Muscle of leg (tissue), 11 donors: Measurements from ENCODE around the gene RSKR. TPM values are rescaled to one million over a fixed set of nuclear protein-coding genes. Genes with fewer than 3 reads are reported as not detected.
A peak's percentile ranks its signal among the peaks of the same experiment; 100 is the strongest.

Experiments
- DNase-seq: peaks from one replicate; pipeline ENCODE4 v3.0.0; 2013
- H3K27ac ChIP-seq: one replicate; pipeline ENCODE4 v1.5.1; 2013; ENCODE audit warnings: mild to moderate bottlenecking, low read length, control low read depth
- H3K27me3 ChIP-seq: one replicate; pipeline ENCODE4 v1.6.1; 2013; ENCODE audit warnings: low read length; ENCODE audit not compliant: control insufficient read depth, insufficient read depth
- H3K36me3 ChIP-seq: one replicate; pipeline ENCODE4 v1.6.1; 2013; ENCODE audit warnings: low read length; ENCODE audit not compliant: control insufficient read depth, insufficient read depth
- H3K4me1 ChIP-seq: one replicate; pipeline ENCODE4 v1.6.1; 2013; ENCODE audit warnings: low read length; ENCODE audit not compliant: control insufficient read depth, insufficient read depth
- H3K4me3 ChIP-seq: one replicate; pipeline ENCODE4 v1.5.1; 2013; ENCODE audit warnings: low read length, control low read depth
- H3K9me3 ChIP-seq: replicated peaks from 2 replicates; pipeline ENCODE4 v1.6.1; 2013; ENCODE audit warnings: low read depth, low read length; ENCODE audit not compliant: control insufficient read depth
- WGBS: methylation state at CpG from one replicate; pipeline ENCODE4 v1.1.5; 2013; ENCODE audit warnings: missing lambda C conversion rate; ENCODE audit not compliant: insufficient coverage; 5-methylcytosine and 5-hydroxymethylcytosine counted together
- polyA plus RNA-seq, 8 donors: library from polyadenylated mRNA; unstranded; fragments of 120-200 nt; gene quantifications; one replicate each; pipeline versions ENCODE4 v1.2.1 to v1.2.3, GENCODE V29; 2013; ENCODE audit warnings: inconsistent platforms in 1 of 8, low replicate concordance in 1 of 8; ENCODE audit not compliant: insufficient read length in 8 of 8, insufficient read depth in 1 of 8
- total RNA-seq: library from RNA; stranded (reverse); fragments of 120-200 nt; gene quantifications from one replicate; pipeline ENCODE4 v1.2.4, GENCODE V29; 2013

Gene RSKR
- total and polyA plus RNA-seq, 9 donors = 6.6 to 22.8 (median 13.2) TPM

GRCh38 chr17:28573040-28573380 lies 41.0 kb downstream of the RSKR start:
- no peak for DNase-seq
- Histone ChIP-seq H3K4me1 (peaks cover 19% of the 10 kb centered on the region), H3K27me3 (no peaks in the 10 kb centered on the region), H3K27ac (no peak overlapping the region), H3K36me3 (peaks cover 6% of the 10 kb centered on the region), H3K4me3 (no peak overlapping the region), H3K9me3 (no peaks in the 10 kb centered on the region)

DNA sequence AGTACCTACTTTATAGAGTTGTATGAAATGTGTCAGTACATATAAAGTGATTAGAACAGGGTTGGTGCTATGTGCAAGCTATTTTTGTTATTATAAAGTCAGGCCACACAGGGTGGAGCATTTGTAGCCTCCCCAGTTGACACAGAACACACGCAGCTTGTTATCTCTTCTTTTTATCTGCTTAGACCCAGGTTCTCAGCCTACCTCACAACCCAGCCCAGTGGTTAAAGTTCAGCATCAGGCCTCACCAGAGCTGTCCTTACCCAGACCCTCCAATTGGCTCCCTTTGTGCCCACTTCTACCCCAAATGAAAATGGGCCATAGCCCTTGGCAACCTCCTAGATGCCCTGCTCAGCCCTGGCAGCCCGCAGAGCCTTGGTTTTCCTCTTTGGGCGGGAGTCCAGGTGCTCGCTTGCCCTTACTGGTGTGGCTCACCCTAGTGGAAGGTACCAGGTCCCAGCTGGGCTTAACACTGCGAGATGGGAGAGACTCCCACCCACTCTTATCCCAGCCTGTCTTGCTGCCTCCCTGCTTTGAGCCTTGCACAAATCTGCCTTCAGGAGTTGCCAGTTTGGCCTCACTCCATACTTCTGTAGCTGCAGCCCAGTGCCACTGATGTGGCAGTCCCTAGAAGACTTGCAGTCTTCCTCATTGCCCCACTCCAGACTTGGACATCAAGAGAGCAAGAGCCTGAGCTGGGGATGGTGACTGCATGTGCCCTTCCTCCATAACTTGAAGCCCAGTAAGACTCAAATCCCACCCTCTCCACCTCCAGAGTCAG lies 41.5 kb downstream of the RSKR start:
- Histone ChIP-seq H3K27ac (no peak overlapping the region), H3K9me3 (no peaks in the 10 kb centered on the region), H3K4me1 (peaks cover 19% of the 10 kb centered on the region), H3K27me3 (no peaks in the 10 kb centered on the region), H3K36me3 (peaks cover under 1% of the 10 kb centered on the region), H3K4me3 (no peak overlapping the region)
- DNase-seq = no peak
- 79% methylated on average over 5 of the region's 5 CpGs for WGBS

GRCh38 chr17:28571361-28572122 lies 42.4 kb downstream of the RSKR start, which contains the start of gene PIGS:
PIGS (minus strand) TSS chr17:28571524; CDS start chr17:28571496, 28 bp downstream.
- DNase-seq = peak; percentile 96
- WGBS = 0% methylated on average over 37 of the region's 49 CpGs
- peak within 1 kb of the TSS; percentile 97 for H3K4me3 ChIP-seq
- H3K36me3 ChIP-seq = no peaks in the 10 kb centered on the region
- no peaks in the 10 kb centered on the region for H3K27me3 ChIP-seq
- no peaks in the 10 kb centered on the region for H3K9me3 ChIP-seq
- H3K4me1 ChIP-seq = peaks cover 13% of the 10 kb centered on the region
- H3K27ac ChIP-seq = peak within 1 kb of the TSS; percentile 67

- Histone ChIP-seq H3K4me1 (peaks cover 13% of the 10 kb centered on the region), H3K27ac (peak overlapping the region; percentile 67), H3K9me3 (no peaks in the 10 kb centered on the region), H3K36me3 (no peaks in the 10 kb centered on the region), H3K27me3 (no peaks in the 10 kb centered on the region), H3K4me3 (peak overlapping the region; percentile 97)
- under 1% methylated on average over 38 of the region's 39 CpGs for WGBS
- no peak for DNase-seq
Observed at GRCh38 chr17:28570716-28571360, 43.1 kb downstream of the RSKR start.

- no peak overlapping the region for H3K4me3 ChIP-seq
- no peak for DNase-seq
- no peaks in the 10 kb centered on the region for H3K36me3 ChIP-seq
- no peaks in the 10 kb centered on the region for H3K9me3 ChIP-seq
- WGBS = no CpG with 5 or more reads among the region's 1 CpG
- H3K27ac ChIP-seq = no peak overlapping the region
- H3K27me3 ChIP-seq = no peaks in the 10 kb centered on the region
- H3K4me1 ChIP-seq = peaks cover 13% of the 10 kb centered on the region
Observed at GRCh38 chr17:28569446-28569845, 44.5 kb downstream of the RSKR start.

- H3K36me3 ChIP-seq = peaks cover 11% of the 10 kb centered on the region
- DNase-seq = no peak
- no peak overlapping the region for H3K4me3 ChIP-seq
- peaks cover 19% of the 10 kb centered on the region for H3K4me1 ChIP-seq
- 87% methylated on average over 3 of the region's 3 CpGs for WGBS
- no peaks in the 10 kb centered on the region for H3K9me3 ChIP-seq
- H3K27me3 ChIP-seq = no peaks in the 10 kb centered on the region
- no peak overlapping the region for H3K27ac ChIP-seq
Observed at GRCh38 chr17:28567604-28568003, 46.4 kb downstream of the RSKR start.

DNA sequence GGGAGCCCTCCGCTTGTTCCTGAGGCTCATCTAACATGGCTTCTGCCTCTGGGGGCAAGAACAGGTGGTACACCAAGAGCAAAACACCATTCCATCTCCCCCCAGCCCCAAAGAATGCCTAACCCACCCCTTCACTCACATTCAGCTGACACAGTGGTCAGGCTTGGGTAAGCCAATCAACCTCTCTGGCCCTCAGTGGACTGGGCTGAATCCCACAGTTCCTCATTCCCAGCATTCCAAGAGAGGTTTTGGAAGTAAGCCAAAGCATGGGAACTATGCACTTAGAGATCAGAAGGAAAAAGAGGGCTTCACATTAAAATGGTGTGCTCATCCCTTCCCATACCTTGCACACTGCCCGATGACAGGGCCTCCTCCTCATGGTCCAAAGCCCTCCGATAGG lies 50.5 kb downstream of the RSKR start:
- no peaks in the 10 kb centered on the region for H3K9me3 ChIP-seq
- peaks cover 7% of the 10 kb centered on the region for H3K4me1 ChIP-seq
- H3K27me3 ChIP-seq = no peaks in the 10 kb centered on the region
- peaks cover 22% of the 10 kb centered on the region for H3K36me3 ChIP-seq
- H3K4me3 ChIP-seq = no peak overlapping the region
- WGBS = no CpG with 5 or more reads among the region's 3 CpGs
- no peak overlapping the region for H3K27ac ChIP-seq
- no peak for DNase-seq

Other genes with a start within 250 kb of the RSKR start
- gene SEBOX, start 249.0 kb downstream of the RSKR start, total RNA-seq = not detected
- not detected for gene SEBOX, start 249.0 kb downstream of the RSKR start, polyA plus RNA-seq
- 0.58 TPM for gene VTN, start 243.9 kb downstream of the RSKR start, total RNA-seq
- gene VTN, start 243.9 kb downstream of the RSKR start, polyA plus RNA-seq = 1 to 10 TPM in 3 of 8 donors, under 1 TPM in 5; 0.21 to 6.5 (median 0.36) TPM
- 3.3 TPM for gene SARM1, start 242.5 kb downstream of the RSKR start, total RNA-seq
- 1 to 10 TPM; 4.8 to 7.3 (median 5.8) TPM for gene SARM1, start 242.5 kb downstream of the RSKR start, polyA plus RNA-seq
- gene SLC46A1, start 208.0 kb downstream of the RSKR start, total RNA-seq = 8.2 TPM
- 1 to 10 TPM; 5.8 to 9.0 (median 8.0) TPM for gene SLC46A1, start 208.0 kb downstream of the RSKR start, polyA plus RNA-seq
- gene SLC13A2, start 140.5 kb downstream of the RSKR start, total RNA-seq = not detected
- under 1 TPM in 2 of 8 donors, not detected in 6; 0.09 to 0.12 TPM for gene SLC13A2, start 140.5 kb downstream of the RSKR start, polyA plus RNA-seq
- gene FOXN1, start 107.8 kb downstream of the RSKR start, total RNA-seq = not detected
- 1 to 10 TPM in 1 of 8 donors, under 1 TPM in 2, not detected in 5; 0.04 to 2.1 (median 0.07) TPM for gene FOXN1, start 107.8 kb downstream of the RSKR start, polyA plus RNA-seq
- gene UNC119, start 61.6 kb downstream of the RSKR start, total RNA-seq = 17.6 TPM
- 10 to 100 TPM; 15.6 to 20.7 (median 17.8) TPM for gene UNC119, start 61.6 kb downstream of the RSKR start, polyA plus RNA-seq
- 29.4 TPM for gene PIGS, start 42.7 kb downstream of the RSKR start, total RNA-seq
- gene PIGS, start 42.7 kb downstream of the RSKR start, polyA plus RNA-seq = 10 to 100 TPM; 36.9 to 57.3 (median 45.9) TPM
- gene ALDOC, start 37.3 kb downstream of the RSKR start, total RNA-seq = 2.7 TPM
- gene ALDOC, start 37.3 kb downstream of the RSKR start, polyA plus RNA-seq = 1 to 10 TPM; 1.7 to 4.4 (median 2.5) TPM
- gene SPAG5, start 15.2 kb downstream of the RSKR start, total RNA-seq = 16.1 TPM
- 10 to 100 TPM; 25.5 to 42.0 (median 31.4) TPM for gene SPAG5, start 15.2 kb downstream of the RSKR start, polyA plus RNA-seq
- 52.9 TPM for gene BLTP2, start 31.0 kb upstream of the RSKR start, total RNA-seq
- 10 to 100 TPM; 46.4 to 65.5 (median 51.5) TPM for gene BLTP2, start 31.0 kb upstream of the RSKR start, polyA plus RNA-seq
- 46.1 TPM for gene SDF2, start 47.7 kb upstream of the RSKR start, total RNA-seq
- gene SDF2, start 47.7 kb upstream of the RSKR start, polyA plus RNA-seq = 10 to 100 TPM; 35.5 to 50.4 (median 40.2) TPM
- 28.1 TPM for gene SUPT6H, start 48.0 kb upstream of the RSKR start, total RNA-seq
- 10 to 100 TPM; 34.6 to 53.3 (median 44.2) TPM for gene SUPT6H, start 48.0 kb upstream of the RSKR start, polyA plus RNA-seq
- 0.80 TPM for gene PROCA1, start 97.7 kb upstream of the RSKR start, total RNA-seq
- 1 to 10 TPM; 3.0 to 5.5 (median 3.2) TPM for gene PROCA1, start 97.7 kb upstream of the RSKR start, polyA plus RNA-seq
- gene RAB34, start 103.7 kb upstream of the RSKR start, total RNA-seq = 86.4 TPM
- gene RAB34, start 103.7 kb upstream of the RSKR start, polyA plus RNA-seq = 100 to 1,000 TPM in 2 of 8 donors, 10 to 100 TPM in 6; 67.9 to 106 (median 82.0) TPM
- 2,275 TPM for gene RPL23A, start 105.8 kb upstream of the RSKR start, total RNA-seq
- gene RPL23A, start 105.8 kb upstream of the RSKR start, polyA plus RNA-seq = 1,000 to 10,000 TPM in 6 of 8 donors, 100 to 1,000 TPM in 2; 953 to 1,341 (median 1,138) TPM
- gene TLCD1, start 112.0 kb upstream of the RSKR start, total RNA-seq = 2.3 TPM
- 1 to 10 TPM; 3.7 to 5.6 (median 4.1) TPM for gene TLCD1, start 112.0 kb upstream of the RSKR start, polyA plus RNA-seq
- gene NEK8, start 114.6 kb upstream of the RSKR start, total RNA-seq = 1.9 TPM
- gene NEK8, start 114.6 kb upstream of the RSKR start, polyA plus RNA-seq = 1 to 10 TPM; 2.1 to 3.9 (median 2.7) TPM
- 24.2 TPM for gene TRAF4, start 129.8 kb upstream of the RSKR start, total RNA-seq
- 10 to 100 TPM; 58.5 to 91.2 (median 66.1) TPM for gene TRAF4, start 129.8 kb upstream of the RSKR start, polyA plus RNA-seq
- gene FAM222B, start 228.6 kb upstream of the RSKR start, total RNA-seq = 3.4 TPM
- 10 to 100 TPM; 10.1 to 14.3 (median 12.8) TPM for gene FAM222B, start 228.6 kb upstream of the RSKR start, polyA plus RNA-seq
- gene ERAL1, start 240.8 kb upstream of the RSKR start, total RNA-seq = 18.7 TPM
- gene ERAL1, start 240.8 kb upstream of the RSKR start, polyA plus RNA-seq = 10 to 100 TPM; 36.3 to 49.4 (median 45.1) TPM